Uterus (tissue), 2 donors: ENCODE results near the gene MADD.

Experiments
- POLR2A ChIP-seq, 2 donors: fragments of 450-650 bp; IDR thresholded peaks; one replicate each; pipeline ENCODE4 v1.6.1; 2016; ENCODE audit warnings: antibody characterized with exemption in 2 of 2, mild to moderate bottlenecking in 1 of 2, moderate library complexity in 1 of 2
- TF ChIP-seq, protein P1 (sequence below), 4 experiments: fragments of 200-600 bp in 2 of 4; fragments of 450-650 bp in 2 of 4; sonication (generic) in 2 of 4; IDR thresholded peaks; one replicate each; pipeline ENCODE4 v1.5.1; 2016 to 2019; ENCODE audit warnings: antibody characterized with exemption in 4 of 4, mild to moderate bottlenecking in 2 of 4, moderate library complexity in 1 of 4

- TF ChIP-seq, protein P1, sequence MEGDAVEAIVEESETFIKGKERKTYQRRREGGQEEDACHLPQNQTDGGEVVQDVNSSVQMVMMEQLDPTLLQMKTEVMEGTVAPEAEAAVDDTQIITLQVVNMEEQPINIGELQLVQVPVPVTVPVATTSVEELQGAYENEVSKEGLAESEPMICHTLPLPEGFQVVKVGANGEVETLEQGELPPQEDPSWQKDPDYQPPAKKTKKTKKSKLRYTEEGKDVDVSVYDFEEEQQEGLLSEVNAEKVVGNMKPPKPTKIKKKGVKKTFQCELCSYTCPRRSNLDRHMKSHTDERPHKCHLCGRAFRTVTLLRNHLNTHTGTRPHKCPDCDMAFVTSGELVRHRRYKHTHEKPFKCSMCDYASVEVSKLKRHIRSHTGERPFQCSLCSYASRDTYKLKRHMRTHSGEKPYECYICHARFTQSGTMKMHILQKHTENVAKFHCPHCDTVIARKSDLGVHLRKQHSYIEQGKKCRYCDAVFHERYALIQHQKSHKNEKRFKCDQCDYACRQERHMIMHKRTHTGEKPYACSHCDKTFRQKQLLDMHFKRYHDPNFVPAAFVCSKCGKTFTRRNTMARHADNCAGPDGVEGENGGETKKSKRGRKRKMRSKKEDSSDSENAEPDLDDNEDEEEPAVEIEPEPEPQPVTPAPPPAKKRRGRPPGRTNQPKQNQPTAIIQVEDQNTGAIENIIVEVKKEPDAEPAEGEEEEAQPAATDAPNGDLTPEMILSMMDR (IDR thresholded peaks at IDR 0.05) = no peak
- no peak for TF ChIP-seq POLR2A (IDR thresholded peaks at IDR 0.05)
Observed at GRCh38 chr11:47332303-47332711, 62.4 kb downstream of the MADD start.
